Neural cell (in vitro differentiated cells): ENCODE data around the gene HDGFL2. TPM values are rescaled to one million over a fixed set of nuclear protein-coding genes. Genes with fewer than 3 reads are reported as not detected.

Experiments
- H2AFZ ChIP-seq: fragments of 200-600, 300-800 bp; sonication (generic), shearing (Covaris generic); 2 replicates; pipeline ENCODE4 v1.6.0; 2014; ENCODE audit warnings: low read depth, mild to moderate bottlenecking, antibody characterized with exemption, low read length, moderate library complexity
- H3F3A ChIP-seq: fragments of 200-600 bp; shearing (Covaris generic); 2 replicates; pipeline ENCODE4 v1.6.1; 2016; ENCODE audit warnings: mild to moderate bottlenecking, moderate library complexity, mixed read lengths, antibody characterized with exemption, low read length; ENCODE audit not compliant: insufficient read depth, poor library complexity, severe bottlenecking
- H3K27ac ChIP-seq: fragments of 200-600, 300-800 bp; sonication (generic), shearing (Covaris generic); 2 replicates; pipeline ENCODE4 v1.5.1; 2014; ENCODE audit warnings: mild to moderate bottlenecking, low read length, moderate library complexity
- H3K27me3 ChIP-seq: fragments of 300-800, 200-600 bp; sonication (generic), shearing (Covaris generic); 2 replicates; pipeline ENCODE4 v1.6.0; 2014; ENCODE audit warnings: mild to moderate bottlenecking, low read depth, low read length, moderate library complexity; ENCODE audit not compliant: insufficient read depth
- H3K36me3 ChIP-seq: fragments of 300-800, 200-600 bp; sonication (generic), shearing (Covaris generic); 2 replicates; pipeline ENCODE4 v1.5.1; 2014; ENCODE audit warnings: mild to moderate bottlenecking, antibody characterized with exemption, low read length, moderate library complexity; ENCODE audit not compliant: insufficient read depth
- H3K4me2 ChIP-seq: fragments of 300-800, 200-600 bp; sonication (generic), shearing (Covaris generic); 2 replicates; pipeline ENCODE4 v1.6.0; 2014; ENCODE audit warnings: mild to moderate bottlenecking, low read length
- H3K4me3 ChIP-seq: fragments of 300-800, 200-600 bp; sonication (generic), shearing (Covaris generic); 2 replicates; pipeline ENCODE4 v1.5.1; 2014; ENCODE audit warnings: mild to moderate bottlenecking, low read length, moderate library complexity
- H3K79me2 ChIP-seq: fragments of 200-600 bp; shearing (Covaris generic); replicated peaks from 2 replicates; pipeline ENCODE4 v1.6.0; 2014; ENCODE audit warnings: mild to moderate bottlenecking, low read length, moderate library complexity; ENCODE audit not compliant: insufficient read depth
- H3K9ac ChIP-seq: fragments of 300-800, 200-600 bp; sonication (generic), shearing (Covaris generic); 2 replicates; pipeline ENCODE4 v1.6.1; 2016; ENCODE audit warnings: mild to moderate bottlenecking, low read length, mixed read lengths
- H3K9me2 ChIP-seq: fragments of 200-600 bp; shearing (Covaris generic); 2 replicates; pipeline ENCODE4 v1.6.1; 2016; ENCODE audit warnings: mild to moderate bottlenecking, low read length, mixed read lengths; ENCODE audit not compliant: insufficient read depth
- H3K9me3 ChIP-seq: fragments of 200-600, 300-800 bp; sonication (generic), shearing (Covaris generic); 2 replicates; pipeline ENCODE4 v1.6.1; 2016; ENCODE audit warnings: mild to moderate bottlenecking, mixed run types, low read length, moderate library complexity, mixed read lengths
- H4K20me1 ChIP-seq: fragments of 200-600 bp; shearing (Covaris generic); 2 replicates; pipeline ENCODE4 v1.6.1; 2016; ENCODE audit warnings: mild to moderate bottlenecking, mixed run types; ENCODE audit not compliant: insufficient read depth
- EP300 ChIP-seq: fragments of 450-650 bp; conservative IDR thresholded peaks from 2 replicates; pipeline ENCODE4 v1.6.1; 2014; ENCODE audit warnings: antibody characterized with exemption, mild to moderate bottlenecking, moderate library complexity; ENCODE audit not compliant: poor library complexity, severe bottlenecking
- EZH2 ChIP-seq: fragments of 200-600, 300-800 bp; shearing (Covaris generic), sonication (generic); IDR thresholded peaks from 2 replicates; pipeline ENCODE4 v1.6.1; 2014; ENCODE audit warnings: antibody characterized with exemption, low read length, borderline replicate concordance, mild to moderate bottlenecking; ENCODE audit not compliant: insufficient read depth, poor library complexity, severe bottlenecking
- MXI1 ChIP-seq: fragments of 450-650 bp; conservative IDR thresholded peaks from 2 replicates; pipeline ENCODE4 v1.6.1; 2014; ENCODE audit warnings: antibody characterized with exemption, mild to moderate bottlenecking; ENCODE audit not compliant: poor library complexity, severe bottlenecking
- POLR2AphosphoS5 ChIP-seq: IDR thresholded peaks from 2 replicates; pipeline ENCODE4 v1.6.1; 2012
- RAD21 ChIP-seq: fragments of 450-650 bp; conservative IDR thresholded peaks from 2 replicates; pipeline ENCODE4 v1.6.1; 2014; ENCODE audit warnings: antibody characterized with exemption, mild to moderate bottlenecking, moderate library complexity
- SMC3 ChIP-seq: fragments of 450-650 bp; conservative IDR thresholded peaks from 2 replicates; pipeline ENCODE4 v1.6.1; 2014; ENCODE audit warnings: antibody characterized with exemption, mild to moderate bottlenecking, moderate library complexity; ENCODE audit not compliant: poor library complexity
- TAF1 ChIP-seq: IDR thresholded peaks from 2 replicates; pipeline ENCODE4 v1.6.1; 2012; ENCODE audit warnings: low read depth
- polyA plus RNA-seq: library from polyadenylated mRNA; depleted of rRNA; stranded (reverse); fragments of >200 nt; gene quantifications from 2 replicates; pipeline ENCODE4 v1.2.3, GENCODE V29; 2014
- TF ChIP-seq, protein P1 (sequence below): IDR thresholded peaks from 2 replicates; pipeline ENCODE4 v1.6.1; 2012; ENCODE audit warnings: borderline replicate concordance
- TF ChIP-seq, protein P2 (sequence below): fragments of 450-650 bp; IDR thresholded peaks from 2 replicates; pipeline ENCODE4 v1.5.1; 2014; ENCODE audit warnings: antibody characterized with exemption, mild to moderate bottlenecking, moderate library complexity; ENCODE audit not compliant: poor library complexity, severe bottlenecking

HDGFL2 gene
- polyA plus RNA-seq, 1 donor from 2014 or later: 79.7 TPM

DNA sequence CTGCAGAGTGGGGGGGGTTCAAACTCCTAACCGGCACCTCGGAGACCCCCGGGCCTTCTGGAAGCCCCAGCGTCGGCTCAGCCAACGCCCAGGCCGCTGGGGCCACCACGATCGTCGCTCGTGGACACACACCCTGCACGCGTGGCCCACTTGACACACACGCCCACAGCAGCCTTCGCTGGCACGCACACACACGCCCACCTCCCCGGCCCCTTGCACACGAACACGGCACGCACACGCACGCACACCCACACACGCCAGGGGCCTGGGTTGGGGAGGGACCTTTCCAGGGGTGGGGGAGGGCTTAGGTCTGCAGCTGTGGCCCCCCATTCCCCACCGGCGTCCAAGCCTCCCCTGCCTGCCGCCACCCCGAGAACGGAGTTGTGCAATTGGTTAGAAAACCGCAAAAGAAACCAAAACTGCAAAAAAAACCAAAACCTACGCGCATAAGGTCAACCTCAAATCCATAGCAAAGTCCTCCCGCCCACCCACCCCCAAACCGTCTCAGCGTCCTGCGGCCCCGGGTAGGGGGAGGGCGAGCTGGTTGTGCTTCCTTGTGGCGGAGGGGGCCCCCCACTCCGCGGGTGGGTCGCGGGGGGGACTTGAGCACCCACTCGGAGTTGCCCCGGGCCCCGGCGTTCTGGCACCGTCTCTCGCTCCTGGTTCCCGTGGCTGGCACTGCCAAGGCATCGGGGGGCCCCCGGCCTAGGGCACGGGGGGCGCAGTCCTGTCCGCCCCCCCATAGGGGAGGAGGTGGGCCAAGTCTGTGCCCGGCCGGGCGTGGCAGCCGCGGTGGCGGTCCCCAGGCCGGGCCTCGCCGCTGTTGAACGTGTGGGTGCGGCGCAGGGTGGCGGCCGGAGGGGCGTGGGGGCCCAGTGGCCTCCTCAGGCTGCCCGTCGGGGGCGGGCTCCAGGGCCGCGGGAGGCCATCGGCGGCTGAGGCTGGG is 71.1 kb downstream of the HDGFL2 start:
- TF ChIP-seq RAD21: no peak
- no peak for TF ChIP-seq SMC3
- TF ChIP-seq POLR2AphosphoS5: no peak
- TF ChIP-seq, protein P1, sequence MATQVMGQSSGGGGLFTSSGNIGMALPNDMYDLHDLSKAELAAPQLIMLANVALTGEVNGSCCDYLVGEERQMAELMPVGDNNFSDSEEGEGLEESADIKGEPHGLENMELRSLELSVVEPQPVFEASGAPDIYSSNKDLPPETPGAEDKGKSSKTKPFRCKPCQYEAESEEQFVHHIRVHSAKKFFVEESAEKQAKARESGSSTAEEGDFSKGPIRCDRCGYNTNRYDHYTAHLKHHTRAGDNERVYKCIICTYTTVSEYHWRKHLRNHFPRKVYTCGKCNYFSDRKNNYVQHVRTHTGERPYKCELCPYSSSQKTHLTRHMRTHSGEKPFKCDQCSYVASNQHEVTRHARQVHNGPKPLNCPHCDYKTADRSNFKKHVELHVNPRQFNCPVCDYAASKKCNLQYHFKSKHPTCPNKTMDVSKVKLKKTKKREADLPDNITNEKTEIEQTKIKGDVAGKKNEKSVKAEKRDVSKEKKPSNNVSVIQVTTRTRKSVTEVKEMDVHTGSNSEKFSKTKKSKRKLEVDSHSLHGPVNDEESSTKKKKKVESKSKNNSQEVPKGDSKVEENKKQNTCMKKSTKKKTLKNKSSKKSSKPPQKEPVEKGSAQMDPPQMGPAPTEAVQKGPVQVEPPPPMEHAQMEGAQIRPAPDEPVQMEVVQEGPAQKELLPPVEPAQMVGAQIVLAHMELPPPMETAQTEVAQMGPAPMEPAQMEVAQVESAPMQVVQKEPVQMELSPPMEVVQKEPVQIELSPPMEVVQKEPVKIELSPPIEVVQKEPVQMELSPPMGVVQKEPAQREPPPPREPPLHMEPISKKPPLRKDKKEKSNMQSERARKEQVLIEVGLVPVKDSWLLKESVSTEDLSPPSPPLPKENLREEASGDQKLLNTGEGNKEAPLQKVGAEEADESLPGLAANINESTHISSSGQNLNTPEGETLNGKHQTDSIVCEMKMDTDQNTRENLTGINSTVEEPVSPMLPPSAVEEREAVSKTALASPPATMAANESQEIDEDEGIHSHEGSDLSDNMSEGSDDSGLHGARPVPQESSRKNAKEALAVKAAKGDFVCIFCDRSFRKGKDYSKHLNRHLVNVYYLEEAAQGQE: no peak
- TF ChIP-seq EZH2: no peak
- no peak for TF ChIP-seq EP300
- TF ChIP-seq, protein P2, sequence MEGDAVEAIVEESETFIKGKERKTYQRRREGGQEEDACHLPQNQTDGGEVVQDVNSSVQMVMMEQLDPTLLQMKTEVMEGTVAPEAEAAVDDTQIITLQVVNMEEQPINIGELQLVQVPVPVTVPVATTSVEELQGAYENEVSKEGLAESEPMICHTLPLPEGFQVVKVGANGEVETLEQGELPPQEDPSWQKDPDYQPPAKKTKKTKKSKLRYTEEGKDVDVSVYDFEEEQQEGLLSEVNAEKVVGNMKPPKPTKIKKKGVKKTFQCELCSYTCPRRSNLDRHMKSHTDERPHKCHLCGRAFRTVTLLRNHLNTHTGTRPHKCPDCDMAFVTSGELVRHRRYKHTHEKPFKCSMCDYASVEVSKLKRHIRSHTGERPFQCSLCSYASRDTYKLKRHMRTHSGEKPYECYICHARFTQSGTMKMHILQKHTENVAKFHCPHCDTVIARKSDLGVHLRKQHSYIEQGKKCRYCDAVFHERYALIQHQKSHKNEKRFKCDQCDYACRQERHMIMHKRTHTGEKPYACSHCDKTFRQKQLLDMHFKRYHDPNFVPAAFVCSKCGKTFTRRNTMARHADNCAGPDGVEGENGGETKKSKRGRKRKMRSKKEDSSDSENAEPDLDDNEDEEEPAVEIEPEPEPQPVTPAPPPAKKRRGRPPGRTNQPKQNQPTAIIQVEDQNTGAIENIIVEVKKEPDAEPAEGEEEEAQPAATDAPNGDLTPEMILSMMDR: no peak
- no peak for TF ChIP-seq TAF1
- TF ChIP-seq MXI1: no peak
- Histone ChIP-seq H3K27me3 (no peaks in the 10 kb centered on the region), H3K9me3 (no peaks in the 10 kb centered on the region), H3K4me3 (no peak overlapping the region), H3K27ac (no peak overlapping the region), H3K4me2 (no peak overlapping the region), H3F3A (no peaks in the 10 kb centered on the region), H3K36me3 (no peaks in the 10 kb centered on the region), H3K9me2 (no peaks in the 10 kb centered on the region), H3K9ac (no peak overlapping the region), H3K79me2 (no peaks in the 10 kb centered on the region), H2AFZ (no peak overlapping the region), H4K20me1 (no peaks in the 10 kb centered on the region)

DNA sequence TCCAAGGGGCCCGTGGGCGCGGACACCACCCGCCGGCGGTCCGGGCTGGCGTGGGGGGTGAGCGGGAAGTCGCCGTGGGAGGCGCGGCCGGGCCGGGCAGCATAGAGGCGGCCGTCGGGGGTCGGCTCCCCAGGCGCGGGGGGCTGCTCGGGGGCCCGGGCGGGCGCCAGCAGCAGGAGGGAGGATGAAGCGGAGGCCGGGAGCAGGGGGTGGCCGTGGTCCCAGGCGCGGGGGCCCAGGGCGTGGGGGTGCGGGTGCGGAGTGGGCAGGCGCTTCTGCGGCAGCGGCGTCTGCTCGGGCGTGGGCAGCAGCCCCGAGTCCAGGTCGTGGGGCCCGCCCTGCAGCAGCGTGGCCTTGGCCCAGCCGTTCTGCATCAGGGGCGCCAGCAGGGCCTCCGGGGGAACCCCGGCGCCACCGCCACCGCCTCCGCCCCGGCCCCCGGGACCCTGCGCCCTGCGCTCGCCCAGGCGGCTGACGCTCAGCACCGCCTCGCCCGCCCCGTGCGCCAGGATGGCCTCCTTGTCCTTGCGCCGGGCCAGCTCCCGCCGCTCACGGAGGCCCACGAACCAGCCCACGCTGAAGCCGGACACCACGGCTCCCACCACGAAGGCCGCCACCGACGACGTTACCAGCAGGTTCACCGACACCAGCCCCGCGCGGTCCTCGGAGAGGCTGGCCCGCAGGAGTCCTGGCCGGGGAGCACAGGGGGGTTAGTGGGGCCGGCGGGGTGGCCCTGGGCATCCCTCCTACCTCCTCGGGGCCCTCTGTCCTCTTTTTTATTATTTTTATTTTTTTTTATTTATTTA is 71.9 kb downstream of the HDGFL2 start:
- no peak overlapping the region for H2AFZ ChIP-seq
- H4K20me1 ChIP-seq: no peaks in the 10 kb centered on the region
- H3K36me3 ChIP-seq: no peaks in the 10 kb centered on the region
- no peak for TF ChIP-seq POLR2AphosphoS5
- TF ChIP-seq SMC3: no peak
- TF ChIP-seq, protein P1: no peak
- no peak for TF ChIP-seq EP300
- no peak for TF ChIP-seq MXI1
- no peak for TF ChIP-seq TAF1
- no peak for TF ChIP-seq EZH2
- TF ChIP-seq, protein P2: no peak
- TF ChIP-seq RAD21: no peak
- H3K79me2 ChIP-seq: no peaks in the 10 kb centered on the region
- H3K9ac ChIP-seq: no peak overlapping the region
- H3K27me3 ChIP-seq: no peaks in the 10 kb centered on the region
- no peaks in the 10 kb centered on the region for H3K9me2 ChIP-seq
- H3K9me3 ChIP-seq: no peaks in the 10 kb centered on the region
- H3F3A ChIP-seq: no peaks in the 10 kb centered on the region
- H3K27ac ChIP-seq: no peak overlapping the region
- H3K4me3 ChIP-seq: no peak overlapping the region
- no peak overlapping the region for H3K4me2 ChIP-seq
